OCI-LY7 (cell line): ENCODE data around the gene LRP4. TPM values are rescaled to one million over a fixed set of nuclear protein-coding genes. Genes with fewer than 3 reads are reported as not detected.

ENCODE experiments used
- BruUV-seq: library from RNA; stranded (reverse); fragments of 400-500 nt; replicated peaks from 2 replicates; lab custom pipeline; 2021; lab: Mats Ljungman, UMichigan
- CTCF ChIA-PET: fragments of 300-600 bp; sonication (Branson Sonifier 250); formaldehyde crosslinking; loops from one replicate; lab custom pipeline; 2022; ENCODE audit warnings: antibody characterized with exemption; ENCODE audit not compliant: unreplicated experiment; lab: Charles Lee
- POLR2A ChIA-PET: fragments of 300-600 bp; sonication (Branson Sonifier 250); formaldehyde crosslinking; loops from one replicate; lab custom pipeline; 2022; ENCODE audit warnings: antibody characterized with exemption; lab: Charles Lee
- DNase-seq: peaks from one replicate; pipeline ENCODE4 v3.0.0-alpha.2; 2015; ENCODE audit warnings: low spot score
- H2AFZ ChIP-seq: fragments of 200-600 bp; sonication (generic), shearing (Covaris generic); 2 replicates; pipeline ENCODE4 v1.6.1; 2014; ENCODE audit warnings: mild to moderate bottlenecking, antibody characterized with exemption, low read length, moderate library complexity
- H3K27ac ChIP-seq: fragments of 200-600 bp; sonication (generic); 2 replicates; pipeline ENCODE4 v1.5.1; 2014; ENCODE audit warnings: mixed run types, low read depth, mild to moderate bottlenecking, moderate library complexity, low read length, inconsistent platforms; ENCODE audit not compliant: poor library complexity, severe bottlenecking
- H3K36me3 ChIP-seq: fragments of 200-600 bp; sonication (generic); 2 replicates; pipeline ENCODE4 v1.6.1; 2014; ENCODE audit warnings: mild to moderate bottlenecking, antibody characterized with exemption, low read length, moderate library complexity, mixed read lengths; ENCODE audit not compliant: insufficient read depth
- H3K4me1 ChIP-seq: fragments of 200-600 bp; sonication (generic); 2 replicates; pipeline ENCODE4 v1.5.1; 2014; ENCODE audit warnings: mild to moderate bottlenecking, low read length; ENCODE audit not compliant: insufficient read depth, poor library complexity, severe bottlenecking
- H3K4me2 ChIP-seq: fragments of 200-600 bp; sonication (generic); 2 replicates; pipeline ENCODE4 v1.6.1; 2014; ENCODE audit warnings: mild to moderate bottlenecking, low read length
- H3K4me3 ChIP-seq: fragments of 200-600 bp; sonication (generic); 2 replicates; pipeline ENCODE4 v1.5.1; 2014; ENCODE audit warnings: mild to moderate bottlenecking, low read depth, low read length; ENCODE audit not compliant: poor library complexity, severe bottlenecking
- H3K79me2 ChIP-seq: fragments of 200-600 bp; sonication (generic); 2 replicates; pipeline ENCODE4 v1.6.1; 2016; ENCODE audit warnings: low read depth, mild to moderate bottlenecking, low read length, moderate library complexity, mixed read lengths; ENCODE audit not compliant: insufficient read depth
- H3K9me2 ChIP-seq: fragments of 200-600 bp; sonication (generic); 2 replicates; pipeline ENCODE4 v1.6.1; 2016; ENCODE audit warnings: mild to moderate bottlenecking, low read length, mixed read lengths; ENCODE audit not compliant: insufficient read depth
- H3K9me3 ChIP-seq: fragments of 200-600 bp; sonication (generic); 2 replicates; pipeline ENCODE4 v1.6.1; 2014; ENCODE audit warnings: mild to moderate bottlenecking, mixed run types, low read length, mixed read lengths
- H4K20me1 ChIP-seq: fragments of 200-600 bp; sonication (generic); 2 replicates; pipeline ENCODE4 v1.6.1; 2014; ENCODE audit warnings: mild to moderate bottlenecking, antibody characterized with exemption, low read length, moderate library complexity, mixed read lengths; ENCODE audit not compliant: insufficient read depth
- CTCF ChIP-seq: fragments of 200-600 bp; sonication (generic); conservative IDR thresholded peaks from 2 replicates; pipeline ENCODE4 v1.5.1; 2014; ENCODE audit warnings: mild to moderate bottlenecking, antibody characterized with exemption, low read length, moderate library complexity, mixed read lengths
- EZH2phosphoT487 ChIP-seq: fragments of 200-600 bp; sonication (generic); IDR thresholded peaks from 2 replicates; pipeline ENCODE4 v1.6.1; 2018; ENCODE audit warnings: low read depth, borderline replicate concordance, mild to moderate bottlenecking, mixed run types, antibody characterized with exemption, low read length, moderate library complexity, mixed read lengths
- intact Hi-C: fragments of 100-400 bp; cut with micrococcal nuclease; formaldehyde crosslinking; loops from one replicate; pipeline ENCODE4 v1.10.0; 2022; ENCODE audit not compliant: unreplicated experiment
- total RNA-seq, 2 experiments: library from RNA; depleted of rRNA in 1 of 2; stranded (reverse); fragments of >200 nt in 1 of 2; shearing (Covaris generic) in 1 of 2; gene quantifications; 2 replicates each; pipeline ENCODE4 v1.2.3, GENCODE V29; 2014 to 2022

LRP4 gene
- total RNA-seq, 2 experiments from 2014 or later: 19.8 to 28.5 TPM

GRCh38 chr11:46902694-46903093 is 15.7 kb downstream of the LRP4 start:
- H3K36me3 ChIP-seq: peaks cover 60% of the 10 kb centered on the region
- H3K4me1 ChIP-seq: peaks cover 26% of the 10 kb centered on the region
- ChIA-PET CTCF (no interaction called here), POLR2A (no interaction called here)
- no peak overlapping the region for H3K4me3 ChIP-seq
- no peaks in the 10 kb centered on the region for H3K79me2 ChIP-seq
- H4K20me1 ChIP-seq: no peaks in the 10 kb centered on the region
- no peak for DNase-seq
- H2AFZ ChIP-seq: no peak overlapping the region
- intact Hi-C loops: no loop called here
- no peak for TF ChIP-seq EZH2phosphoT487
- H3K27ac ChIP-seq: no peak overlapping the region
- H3K9me2 ChIP-seq: no peaks in the 10 kb centered on the region
- H3K9me3 ChIP-seq: no peaks in the 10 kb centered on the region
- BruUV-seq: no TSS peak
- H3K4me2 ChIP-seq: no peak overlapping the region

GRCh38 chr11:46901156-46901555 is 17.2 kb downstream of the LRP4 start:
- intact Hi-C loops: no loop called here
- Histone ChIP-seq H4K20me1 (no peaks in the 10 kb centered on the region), H3K4me1 (peaks cover 26% of the 10 kb centered on the region), H2AFZ (no peak overlapping the region), H3K9me2 (no peaks in the 10 kb centered on the region), H3K4me3 (no peak overlapping the region), H3K9me3 (no peaks in the 10 kb centered on the region), H3K27ac (no peak overlapping the region), H3K4me2 (no peak overlapping the region), H3K79me2 (no peaks in the 10 kb centered on the region), H3K36me3 (peaks cover 52% of the 10 kb centered on the region)
- POLR2A ChIA-PET: interaction anchor here (0.8 to 1.1 kb wide), 2 partner anchors 15 to 222 kb away, joined by 3 to 4 read pairs; no protein-coding TSS in a partner anchor
- CTCF ChIA-PET: interaction anchor here (0.6 kb wide), 1 partner anchor 678 kb away, joined by 5 read pairs; the partner anchor contains the start of genes KBTBD4 and NDUFS3
- BruUV-seq: no TSS peak
- TF ChIP-seq CTCF: no peak
- TF ChIP-seq EZH2phosphoT487: no peak
- DNase-seq: no peak

- Histone ChIP-seq H3K79me2 (no peaks in the 10 kb centered on the region), H3K4me2 (no peak overlapping the region), H3K9me2 (no peaks in the 10 kb centered on the region), H3K4me3 (no peak overlapping the region), H4K20me1 (no peaks in the 10 kb centered on the region), H2AFZ (no peak overlapping the region), H3K36me3 (peaks cover 51% of the 10 kb centered on the region), H3K9me3 (no peaks in the 10 kb centered on the region), H3K4me1 (peaks cover 24% of the 10 kb centered on the region), H3K27ac (no peak overlapping the region)
- TF ChIP-seq CTCF (no peak), EZH2phosphoT487 (no peak)
- intact Hi-C loops: no loop called here
- ChIA-PET CTCF (no interaction called here), POLR2A (no interaction called here)
- no TSS peak for BruUV-seq
- no peak for DNase-seq
These were observed 18.1 kb downstream of the LRP4 start for GRCh38 chr11:46900091-46900746.
